Gastrocnemius medialis (tissue), 4 donors: ENCODE results near the gene BMP2K. TPM values are rescaled to one million over a fixed set of nuclear protein-coding genes. Genes with fewer than 3 reads are reported as not detected.

Source experiments
- ATAC-seq, 2 donors: fragments of 150-250 bp; one replicate each; pipeline ENCODE4 v1.9.1; 2016
- DNase-seq, 2 donors: peaks; one replicate each; pipeline ENCODE4 v3.0.0-alpha.2; 2019
- H3K27ac ChIP-seq, 4 donors: fragments of 200-600 bp; sonication (generic); 1 replicate in 1 of 4; 2 replicates in 3 of 4; pipeline ENCODE4 v1.5.1; 2016 to 2018; ENCODE audit warnings: mild to moderate bottlenecking in 2 of 4, moderate library complexity in 1 of 4
- H3K27me3 ChIP-seq, 3 donors: fragments of 200-600 bp; sonication (generic) in 2 of 3; 1 replicate in 1 of 3; 2 replicates in 2 of 3; pipeline versions ENCODE4 v1.5.1 to v1.6.0; 2016 to 2019; ENCODE audit warnings: mild to moderate bottlenecking in 1 of 3, moderate library complexity in 1 of 3
- H3K36me3 ChIP-seq, 2 donors: fragments of 200-600 bp; sonication (generic) in 1 of 2; one replicate each; pipeline ENCODE4 v1.5.1; 2017 to 2018
- H3K4me1 ChIP-seq, 2 donors: fragments of 200-600 bp; sonication (generic) in 1 of 2; one replicate each; pipeline ENCODE4 v1.5.1; 2016 to 2017; ENCODE audit warnings: mild to moderate bottlenecking in 2 of 2
- H3K4me3 ChIP-seq, 4 donors: fragments of 200-600 bp; sonication (generic) in 3 of 4; 1 replicate in 1 of 4; 2 replicates in 3 of 4; pipeline ENCODE4 v1.5.1; 2016 to 2019; ENCODE audit warnings: mild to moderate bottlenecking in 2 of 4
- H3K9me3 ChIP-seq, 3 donors: fragments of 200-600 bp; sonication (generic) in 2 of 3; 1 replicate in 1 of 3; 2 replicates in 2 of 3; pipeline ENCODE4 v1.5.1; 2016 to 2019
- CTCF ChIP-seq, 5 experiments: fragments of 450-650 bp in 3 of 5; fragments of 200-600 bp in 2 of 5; sonication (generic) in 2 of 5; IDR thresholded peaks in 4 of 5; conservative IDR thresholded peaks in 1 of 5; 1 replicate in 4 of 5; 2 replicates in 1 of 5; pipeline ENCODE4 v1.5.1; 2016 to 2019; ENCODE audit warnings: antibody characterized with exemption in 5 of 5, mild to moderate bottlenecking in 3 of 5, moderate library complexity in 3 of 5
- POLR2A ChIP-seq, 2 donors: fragments of 450-650 bp; IDR thresholded peaks; one replicate each; pipeline ENCODE4 v1.6.1; 2017; ENCODE audit warnings: antibody characterized with exemption in 2 of 2, mild to moderate bottlenecking in 2 of 2, moderate library complexity in 2 of 2
- in situ Hi-C, 4 donors: fragments of 200-750 bp; cut with MboI; loops; one replicate each; pipeline versions ENCODE4 v1.15.0 to v1.8.0; 2017; ENCODE audit warnings: low sequenced_read_pairs in 4 of 4
- intact Hi-C: fragments of 100-400 bp; cut with DNase I; formaldehyde crosslinking; loops from one replicate; pipeline ENCODE4 v1.15.1; 2023; ENCODE audit warnings: low total_unique reads
- total RNA-seq, 4 donors: library from RNA; depleted of rRNA; stranded (reverse); fragments of >200 nt; gene quantifications; one replicate each; pipeline versions ENCODE4 v1.1.0 to v1.2.3, GENCODE V29; 2016

The BMP2K gene
- total RNA-seq = 10 to 100 TPM; 16.6 to 20.4 (median 17.2) TPM

- in situ Hi-C loops = loop anchor here in 1 of 4 donors (10.0 kb wide), 2 partner anchors 89 to 131 kb away; no protein-coding TSS in a partner anchor
- no peaks in the 10 kb centered on the region for H3K36me3 ChIP-seq
- peak within 1 kb of the TSS; percentile 85 to 97 (median 92) for H3K4me3 ChIP-seq
- peak; percentile 62 to 65 for DNase-seq
- intact Hi-C loops = loop anchor here (5.0 to 10.0 kb wide), 6 partner anchors 86 to 1619 kb away; partner anchors contain the start of gene CCNG2
- no peaks in the 10 kb centered on the region for H3K9me3 ChIP-seq
- peak within 1 kb of the TSS; percentile 97 to 100 (median 98) for H3K27ac ChIP-seq
- peak in 1 of 5 experiments; percentile 26 for TF ChIP-seq CTCF (IDR thresholded peaks at IDR 0.05 in 4 of 5, conservative IDR thresholded peaks at IDR 0.05 in 1 of 5)
- peak; percentile 56 to 66 for TF ChIP-seq POLR2A (IDR thresholded peaks at IDR 0.05)
- no peaks in the 10 kb centered on the region for H3K27me3 ChIP-seq
- ATAC-seq = peak; percentile 82 to 85
- peaks cover 40 to 48% of the 10 kb centered on the region in 2 donors for H3K4me1 ChIP-seq
Observed at GRCh38 chr4:78776079-78776728, at the start of gene BMP2K. Gene BMP2K (plus strand): TSS chr4:78776350. CDS start chr4:78776544, 194 bp downstream.

GRCh38 chr4:78726546-78726945 is 49.6 kb upstream of the BMP2K start:
- in situ Hi-C loops = no loop called here
- DNase-seq (no peak), ATAC-seq (no peak)
- Histone ChIP-seq H3K36me3 (no peaks in the 10 kb centered on the region), H3K27ac (no peak overlapping the region), H3K4me1 (peaks cover 0 to 2% of the 10 kb centered on the region in 2 donors), H3K9me3 (no peaks in the 10 kb centered on the region), H3K27me3 (no peaks in the 10 kb centered on the region), H3K4me3 (no peak overlapping the region)
- intact Hi-C loops = no loop called here
- TF ChIP-seq CTCF (IDR thresholded peaks at IDR 0.05 in 4 of 5, conservative IDR thresholded peaks at IDR 0.05 in 1 of 5) (no peak), POLR2A (IDR thresholded peaks at IDR 0.05) (no peak)

- DNase-seq (no peak), ATAC-seq (no peak)
- Histone ChIP-seq H3K4me1 (no peaks in the 10 kb centered on the region), H3K4me3 (no peak overlapping the region), H3K27me3 (no peaks in the 10 kb centered on the region), H3K36me3 (no peaks in the 10 kb centered on the region), H3K27ac (no peak overlapping the region), H3K9me3 (no peaks in the 10 kb centered on the region)
- in situ Hi-C loops = no loop called here
- TF ChIP-seq POLR2A (IDR thresholded peaks at IDR 0.05) = no peak
- TF ChIP-seq CTCF (IDR thresholded peaks at IDR 0.05 in 4 of 5, conservative IDR thresholded peaks at IDR 0.05 in 1 of 5) = no peak
- intact Hi-C loops = no loop called here
Observed at GRCh38 chr4:78732332-78733104, 43.6 kb upstream of the BMP2K start.

GRCh38 chr4:78734441-78735162 is 41.5 kb upstream of the BMP2K start:
- Histone ChIP-seq H3K4me3 (no peak overlapping the region), H3K36me3 (no peaks in the 10 kb centered on the region), H3K4me1 (no peaks in the 10 kb centered on the region), H3K27me3 (no peaks in the 10 kb centered on the region), H3K9me3 (no peaks in the 10 kb centered on the region), H3K27ac (no peak overlapping the region)
- ATAC-seq = no peak
- intact Hi-C loops = no loop called here
- in situ Hi-C loops = no loop called here
- no peak for DNase-seq
- TF ChIP-seq POLR2A (IDR thresholded peaks at IDR 0.05) = no peak
- TF ChIP-seq CTCF (IDR thresholded peaks at IDR 0.05 in 4 of 5, conservative IDR thresholded peaks at IDR 0.05 in 1 of 5) = no peak
